Spleen (tissue), 11 donors: Measurements from ENCODE around the gene CCDC6. TPM values are rescaled to one million over a fixed set of nuclear protein-coding genes. Genes with fewer than 3 reads are reported as not detected.

Experiments
- DNase-seq: peaks from one replicate; pipeline ENCODE4 v3.0.0-alpha.2; 2020
- H3K27ac ChIP-seq, 8 donors: fragments of 200-600 bp; sonication (generic) in 7 of 8; 1 replicate in 4 of 8; 2 replicates in 4 of 8; pipeline versions ENCODE4 v1.5.0 to v1.8.0; 2016 to 2021; ENCODE audit warnings: inconsistent platforms in 4 of 8, mild to moderate bottlenecking in 4 of 8, moderate library complexity in 1 of 8
- H3K27me3 ChIP-seq, 7 donors: fragments of 200-600 bp; sonication (generic) in 6 of 7; replicated peaks in 1 of 7; 1 replicate in 4 of 7; 2 replicates in 3 of 7; pipeline versions ENCODE4 v1.5.0 to v1.8.0; 2016 to 2021; ENCODE audit warnings: inconsistent platforms in 3 of 7, mild to moderate bottlenecking in 1 of 7
- H3K36me3 ChIP-seq, 6 donors: fragments of 200-600 bp; sonication (generic) in 5 of 6; 1 replicate in 4 of 6; 2 replicates in 2 of 6; pipeline versions ENCODE4 v1.5.0 to v1.8.0; 2016 to 2021; ENCODE audit warnings: inconsistent platforms in 2 of 6
- H3K4me1 ChIP-seq, 6 donors: fragments of 200-600 bp; sonication (generic) in 5 of 6; 1 replicate in 3 of 6; 2 replicates in 3 of 6; pipeline versions ENCODE4 v1.5.0 to v1.8.0; 2016 to 2021; ENCODE audit warnings: inconsistent platforms in 3 of 6
- H3K4me3 ChIP-seq, 8 donors: fragments of 200-600 bp; sonication (generic) in 7 of 8; 1 replicate in 4 of 8; 2 replicates in 4 of 8; pipeline versions ENCODE4 v1.5.0 to v1.8.0; 2016 to 2021; ENCODE audit warnings: inconsistent platforms in 4 of 8, mild to moderate bottlenecking in 4 of 8, moderate library complexity in 2 of 8
- H3K9me3 ChIP-seq, 8 donors: fragments of 200-600 bp; sonication (generic) in 7 of 8; 1 replicate in 4 of 8; 2 replicates in 4 of 8; pipeline versions ENCODE4 v1.5.0 to v1.8.0; 2016 to 2021; ENCODE audit warnings: inconsistent platforms in 4 of 8
- CTCF ChIP-seq, 11 experiments: fragments of 200-600 bp in 7 of 11; fragments of 450-650 bp in 4 of 11; sonication (generic) in 4 of 11; IDR thresholded peaks in 8 of 11; conservative IDR thresholded peaks in 3 of 11; 1 replicate in 7 of 11; 2 replicates in 4 of 11; pipeline versions ENCODE4 v1.4.0 to v1.8.0; 2016 to 2021; ENCODE audit warnings: antibody characterized with exemption in 11 of 11, inconsistent platforms in 4 of 11, mild to moderate bottlenecking in 1 of 11
- POLR2A ChIP-seq, 3 donors: fragments of 450-650 bp; IDR thresholded peaks; one replicate each; pipeline ENCODE4 v1.5.1; 2017; ENCODE audit warnings: antibody characterized with exemption in 3 of 3, mild to moderate bottlenecking in 1 of 3
- POLR2AphosphoS5 ChIP-seq, 3 donors: sonication (generic); formaldehyde crosslinking; IDR thresholded peaks; one replicate each; pipeline ENCODE4 v1.5.1; 2017; ENCODE audit warnings: antibody characterized with exemption in 3 of 3
- WGBS, 5 donors: extraction: QIAGEN DNeasy Blood & Tissue Kit in 3 of 5; methylation state at CpG; one replicate each; pipeline versions ENCODE4 v1.1.5 to v1.1.7; 2013 to 2018; 5-methylcytosine and 5-hydroxymethylcytosine counted together
- intact Hi-C: fragments of 100-400 bp; cut with DNase I; formaldehyde crosslinking; loops from one replicate; pipeline ENCODE4 v1.15.0; 2023; ENCODE audit warnings: low total_unique reads
- polyA plus RNA-seq, 3 donors: library from polyadenylated mRNA; stranded (reverse); fragments of 200-250 nt; gene quantifications; one replicate each; pipeline ENCODE4 v1.2.1, GENCODE V29; 2013
- total RNA-seq, 7 donors: library from RNA; depleted of rRNA in 3 of 7; stranded (reverse); fragments of >200 nt in 3 of 7; fragmentation: NEBNext Ultra II Directional in 4 of 7; extraction: Animal tissue kit (Norgen Biotek cat#: 25700) in 4 of 7; gene quantifications; one replicate each; pipeline versions ENCODE4 v1.1.0 to v1.2.1, GENCODE V29; 2016 to 2021
- donor health status: healthy with polysubstance abuse.
- donor health status: DM: no; HTN: no; CAD: no; lungs with moderate emphysema.
- donor health status: DM: no; HTN: no; CAD: no.
- donor health status: Bipolar disorder and iron deficiency.
- donor health status: healthy.
- donor health status: DM: no; HTN: no; CAD: no.
- donor health status: DM: yes; HTN: yes; CAD: no.

CCDC6 gene
- total and polyA plus RNA-seq, 10 donors: 8.7 to 55.1 (median 37.6) TPM

GRCh38 chr10:59870152-59870551 is 36.2 kb downstream of the CCDC6 start:
- intact Hi-C loops: no loop called here
- WGBS, 5 donors: 85 to 96% (median 92%) methylated on average over 4 of the region's 4 CpGs
- no peak overlapping the region for H3K27ac ChIP-seq
- no peak for TF ChIP-seq POLR2AphosphoS5 (IDR thresholded peaks at IDR 0.05)
- TF ChIP-seq CTCF (IDR thresholded peaks at IDR 0.05 in 8 of 11, conservative IDR thresholded peaks at IDR 0.05 in 3 of 11): no peak
- H3K4me1 ChIP-seq: peaks cover 15 to 69% (median 41%) of the 10 kb centered on the region in 6 donors
- no peak overlapping the region for H3K4me3 ChIP-seq
- H3K9me3 ChIP-seq: no peaks in the 10 kb centered on the region
- no peaks in the 10 kb centered on the region for H3K36me3 ChIP-seq
- DNase-seq: no peak
- H3K27me3 ChIP-seq: no peaks in the 10 kb centered on the region

- no peaks in the 10 kb centered on the region for H3K36me3 ChIP-seq
- H3K4me3 ChIP-seq: no peak overlapping the region
- no peaks in the 10 kb centered on the region for H3K9me3 ChIP-seq
- H3K27me3 ChIP-seq: no peaks in the 10 kb centered on the region
- intact Hi-C loops: no loop called here
- no peak for DNase-seq
- no peak overlapping the region for H3K27ac ChIP-seq
- TF ChIP-seq CTCF (IDR thresholded peaks at IDR 0.05 in 8 of 11, conservative IDR thresholded peaks at IDR 0.05 in 3 of 11) (no peak), POLR2A (IDR thresholded peaks at IDR 0.05) (no peak), POLR2AphosphoS5 (IDR thresholded peaks at IDR 0.05) (no peak)
- H3K4me1 ChIP-seq: peaks cover 19 to 69% (median 41%) of the 10 kb centered on the region in 6 donors
- 90 to 97% (median 94%) methylated on average over 6 of the region's 6 CpGs for WGBS, 5 donors
These were observed 36.8 kb downstream of the CCDC6 start for GRCh38 chr10:59869594-59869940.

GRCh38 chr10:59868696-59869593 is 37.4 kb downstream of the CCDC6 start:
- DNase-seq: no peak
- Histone ChIP-seq H3K36me3 (no peaks in the 10 kb centered on the region), H3K27ac (no peak overlapping the region), H3K4me1 (peaks cover 19 to 67% (median 36%) of the 10 kb centered on the region in 6 donors), H3K4me3 (no peak overlapping the region), H3K27me3 (no peaks in the 10 kb centered on the region), H3K9me3 (no peaks in the 10 kb centered on the region)
- intact Hi-C loops: no loop called here
- TF ChIP-seq POLR2A (IDR thresholded peaks at IDR 0.05) (no peak), CTCF (IDR thresholded peaks at IDR 0.05 in 8 of 11, conservative IDR thresholded peaks at IDR 0.05 in 3 of 11) (no peak), POLR2AphosphoS5 (IDR thresholded peaks at IDR 0.05) (no peak)
- 83 to 92% (median 89%) methylated on average over 6 of the region's 6 CpGs for WGBS, 5 donors

- H3K27me3 ChIP-seq: no peaks in the 10 kb centered on the region
- 94 to 97% (median 95%) methylated on average over 7 of the region's 7 CpGs for WGBS, 5 donors
- no peaks in the 10 kb centered on the region for H3K9me3 ChIP-seq
- H3K36me3 ChIP-seq: no peaks in the 10 kb centered on the region
- DNase-seq: no peak
- no peak overlapping the region for H3K4me3 ChIP-seq
- TF ChIP-seq POLR2A (IDR thresholded peaks at IDR 0.05): no peak
- TF ChIP-seq POLR2AphosphoS5 (IDR thresholded peaks at IDR 0.05): no peak
- TF ChIP-seq CTCF (IDR thresholded peaks at IDR 0.05 in 8 of 11, conservative IDR thresholded peaks at IDR 0.05 in 3 of 11): no peak
- H3K27ac ChIP-seq: no peak overlapping the region
- peaks cover 9 to 53% (median 24%) of the 10 kb centered on the region in 6 donors for H3K4me1 ChIP-seq
- intact Hi-C loops: no loop called here
These were observed 38.8 kb downstream of the CCDC6 start for GRCh38 chr10:59867590-59867989.
